GM11168 (cell line): ENCODE results near the gene SP9.

Experiments used
- in situ Hi-C: fragments of 300-500 bp; cut with MboI; formaldehyde crosslinking; loops from one replicate; pipeline ENCODE4 v1.12.0; 2022; ENCODE audit warnings: low sequenced_read_pairs; ENCODE audit not compliant: unreplicated experiment

Gene SP9

GRCh38 chr2:174332217-174332963 lies 2.4 kb upstream of the SP9 start:
- in situ Hi-C loops = loop anchor here (25.0 kb wide), 1 partner anchor 445 kb away; no protein-coding TSS in a partner anchor

GRCh38 chr2:174333017-174333371 lies 1.8 kb upstream of the SP9 start:
- in situ Hi-C loops = loop anchor here (25.0 kb wide), 1 partner anchor 446 kb away; no protein-coding TSS in a partner anchor

GRCh38 chr2:174333372-174334277 lies 1.1 kb upstream of the SP9 start:
- in situ Hi-C loops = loop anchor here (25.0 kb wide), 1 partner anchor 446 kb away; no protein-coding TSS in a partner anchor

- in situ Hi-C loops = loop anchor here (25.0 kb wide), 1 partner anchor 447 kb away; no protein-coding TSS in a partner anchor
Observed at GRCh38 chr2:174334278-174334715, 457 bp upstream of the SP9 start.

- in situ Hi-C loops = loop anchor here (25.0 kb wide), 1 partner anchor 448 kb away; no protein-coding TSS in a partner anchor
Observed at GRCh38 chr2:174335254-174335987, 667 bp downstream of the SP9 start.

- in situ Hi-C loops = loop anchor here (25.0 kb wide), 1 partner anchor 449 kb away; no protein-coding TSS in a partner anchor
Observed at GRCh38 chr2:174335988-174336500, 1.3 kb downstream of the SP9 start.

- in situ Hi-C loops = loop anchor here (25.0 kb wide), 1 partner anchor 449 kb away; no protein-coding TSS in a partner anchor
Observed at GRCh38 chr2:174336501-174337336, 2.0 kb downstream of the SP9 start.

GRCh38 chr2:174337337-174338146 lies 2.8 kb downstream of the SP9 start:
- in situ Hi-C loops = loop anchor here (25.0 kb wide), 1 partner anchor 450 kb away; no protein-coding TSS in a partner anchor

GRCh38 chr2:174338147-174338605 lies 3.4 kb downstream of the SP9 start:
- in situ Hi-C loops = loop anchor here (25.0 kb wide), 1 partner anchor 451 kb away; no protein-coding TSS in a partner anchor

- in situ Hi-C loops = loop anchor here (25.0 kb wide), 1 partner anchor 452 kb away; no protein-coding TSS in a partner anchor
Observed at GRCh38 chr2:174338671-174339560, 4.2 kb downstream of the SP9 start.

- in situ Hi-C loops = loop anchor here (5.0 to 25.0 kb wide), 3 partner anchors 185 to 937 kb away; no protein-coding TSS in a partner anchor
Observed at GRCh38 chr2:174339561-174340399, 5.0 kb downstream of the SP9 start.

GRCh38 chr2:174340400-174341292 lies 5.9 kb downstream of the SP9 start:
- in situ Hi-C loops = loop anchor here (5.0 to 25.0 kb wide), 3 partner anchors 186 to 938 kb away; no protein-coding TSS in a partner anchor

GRCh38 chr2:174341293-174341994 lies 6.7 kb downstream of the SP9 start:
- in situ Hi-C loops = loop anchor here (5.0 to 25.0 kb wide), 3 partner anchors 187 to 939 kb away; no protein-coding TSS in a partner anchor
